Thoracic aorta endothelial cell (primary cell): ENCODE data around the gene RAD51C. TPM values are rescaled to one million over a fixed set of nuclear protein-coding genes. Genes with fewer than 3 reads are reported as not detected.

Source experiments
- small RNA-seq: library from RNA; depleted of rRNA; stranded (forward); fragments of <200 nt; gene quantifications from one replicate; pipeline ENCODE3, GENCODE V24; 2012
- total RNA-seq: library from RNA; depleted of rRNA; stranded (reverse); fragments of >200 nt; gene quantifications from 2 replicates; pipeline ENCODE4 v1.2.3, GENCODE V29; 2012

Gene RAD51C
- total RNA-seq = 35.8 and 38.6 TPM in 2 replicates

DNA sequence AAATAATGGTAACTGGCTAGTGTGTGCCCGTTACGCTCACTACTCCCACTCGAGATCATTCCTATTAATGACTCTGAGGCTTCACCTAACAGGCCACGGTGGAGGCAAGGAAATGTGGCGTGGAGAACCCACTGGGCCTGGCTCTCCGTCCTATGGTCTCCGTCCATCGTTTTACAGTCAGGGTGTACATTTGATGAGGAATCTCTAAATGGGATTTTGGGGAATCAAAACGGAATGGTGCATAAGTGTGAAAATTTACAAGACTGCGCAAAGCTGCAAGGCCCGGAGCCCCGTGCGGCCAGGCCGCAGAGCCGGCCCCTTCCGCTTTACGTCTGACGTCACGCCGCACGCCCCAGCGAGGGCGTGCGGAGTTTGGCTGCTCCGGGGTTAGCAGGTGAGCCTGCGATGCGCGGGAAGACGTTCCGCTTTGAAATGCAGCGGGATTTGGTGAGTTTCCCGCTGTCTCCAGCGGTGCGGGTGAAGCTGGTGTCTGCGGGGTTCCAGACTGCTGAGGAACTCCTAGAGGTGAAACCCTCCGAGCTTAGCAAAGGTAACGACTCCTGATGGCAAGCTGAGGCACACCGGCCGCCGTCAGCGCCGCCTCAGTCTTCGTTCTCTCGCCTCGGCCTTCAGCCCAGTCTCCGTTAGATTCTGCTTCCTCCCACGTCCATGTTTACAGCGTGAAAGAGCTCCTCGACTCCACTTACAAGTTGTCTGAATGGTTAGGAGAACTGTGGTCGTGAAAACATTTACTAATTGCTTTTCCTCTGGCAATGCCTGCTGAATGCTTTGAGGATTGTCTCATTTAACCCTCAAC lies at the start of gene RAD51C:
RAD51C (plus strand) TSS at position 364 of the 817 bp plus-strand sequence; CDS start at position 406, 42 bp downstream.

DNA sequence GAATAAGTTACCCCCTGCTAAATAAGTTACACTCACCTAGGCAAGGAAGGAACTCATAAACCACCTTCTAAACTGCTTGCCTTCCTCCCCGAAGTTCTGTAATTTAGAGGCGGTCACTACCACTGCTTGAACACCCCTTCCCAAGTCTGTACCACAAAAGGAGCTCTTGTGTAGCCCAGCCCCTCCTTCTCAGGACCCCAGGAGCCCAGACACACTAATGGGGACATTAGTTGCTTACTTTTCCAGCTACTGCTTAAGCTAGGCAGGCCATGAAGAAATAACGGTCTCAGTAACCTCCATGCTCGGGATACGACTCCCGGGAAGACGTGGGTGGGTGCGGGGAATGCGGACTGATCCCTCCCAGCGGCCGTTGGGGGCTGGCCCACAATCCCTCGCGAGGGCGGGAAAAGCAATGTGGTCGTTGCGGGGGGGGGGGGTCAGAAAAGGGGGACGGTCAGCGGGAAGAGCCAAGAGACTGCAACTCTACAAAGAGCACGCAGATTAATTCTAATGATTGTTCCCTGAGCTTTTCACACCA lies 632 bp upstream of the RAD51C start, which contains the start of gene TEX14:
TEX14 (minus strand) TSS at position 345 of the 538 bp plus-strand sequence. CDS start 40,044 bp downstream, outside the sequence.

GRCh38 chr17:58755577-58756245 lies 63.3 kb downstream of the RAD51C start, which contains the start of gene PPM1E:
Gene PPM1E (plus strand): TSS chr17:58755854.

Small RNAs within 50 kb of the gene (small RNA-seq; reads per million reads assigned to genes)
- not detected for gene AC011195.1
- not detected for gene AC025521.1
- not detected for gene RF00017
- gene RNU1-108P = 0.63 reads per million
- 0.21 reads per million for gene RNU1-52P
- 52.1 reads per million, percentile 98 among the genes with 10 or more reads in this experiment for gene RNU1-85P

Other genes with a start within 250 kb of the RAD51C start
- under 0.01 and 0.07 TPM in 2 replicates for gene HSF5, start 204.2 kb upstream of the RAD51C start, total RNA-seq
- gene MTMR4, start 178.0 kb upstream of the RAD51C start, total RNA-seq = 46.9 and 60.6 TPM in 2 replicates
- gene TEX14, start 557 bp upstream of the RAD51C start, total RNA-seq = under 0.01 and 0.07 TPM in 2 replicates
- under 0.01 TPM in 2 replicates for gene PPM1E, start 63.3 kb downstream of the RAD51C start, total RNA-seq